ENCODE results near the gene SEC24C.
"Not testable (repeated sequence)": the region's sequence is repeated elsewhere in the genome, so short reads cannot be mapped to it uniquely, and the experiment has no call there.

Gene SEC24C, protein sequence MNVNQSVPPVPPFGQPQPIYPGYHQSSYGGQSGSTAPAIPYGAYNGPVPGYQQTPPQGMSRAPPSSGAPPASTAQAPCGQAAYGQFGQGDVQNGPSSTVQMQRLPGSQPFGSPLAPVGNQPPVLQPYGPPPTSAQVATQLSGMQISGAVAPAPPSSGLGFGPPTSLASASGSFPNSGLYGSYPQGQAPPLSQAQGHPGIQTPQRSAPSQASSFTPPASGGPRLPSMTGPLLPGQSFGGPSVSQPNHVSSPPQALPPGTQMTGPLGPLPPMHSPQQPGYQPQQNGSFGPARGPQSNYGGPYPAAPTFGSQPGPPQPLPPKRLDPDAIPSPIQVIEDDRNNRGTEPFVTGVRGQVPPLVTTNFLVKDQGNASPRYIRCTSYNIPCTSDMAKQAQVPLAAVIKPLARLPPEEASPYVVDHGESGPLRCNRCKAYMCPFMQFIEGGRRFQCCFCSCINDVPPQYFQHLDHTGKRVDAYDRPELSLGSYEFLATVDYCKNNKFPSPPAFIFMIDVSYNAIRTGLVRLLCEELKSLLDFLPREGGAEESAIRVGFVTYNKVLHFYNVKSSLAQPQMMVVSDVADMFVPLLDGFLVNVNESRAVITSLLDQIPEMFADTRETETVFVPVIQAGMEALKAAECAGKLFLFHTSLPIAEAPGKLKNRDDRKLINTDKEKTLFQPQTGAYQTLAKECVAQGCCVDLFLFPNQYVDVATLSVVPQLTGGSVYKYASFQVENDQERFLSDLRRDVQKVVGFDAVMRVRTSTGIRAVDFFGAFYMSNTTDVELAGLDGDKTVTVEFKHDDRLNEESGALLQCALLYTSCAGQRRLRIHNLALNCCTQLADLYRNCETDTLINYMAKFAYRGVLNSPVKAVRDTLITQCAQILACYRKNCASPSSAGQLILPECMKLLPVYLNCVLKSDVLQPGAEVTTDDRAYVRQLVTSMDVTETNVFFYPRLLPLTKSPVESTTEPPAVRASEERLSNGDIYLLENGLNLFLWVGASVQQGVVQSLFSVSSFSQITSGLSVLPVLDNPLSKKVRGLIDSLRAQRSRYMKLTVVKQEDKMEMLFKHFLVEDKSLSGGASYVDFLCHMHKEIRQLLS

DNA sequence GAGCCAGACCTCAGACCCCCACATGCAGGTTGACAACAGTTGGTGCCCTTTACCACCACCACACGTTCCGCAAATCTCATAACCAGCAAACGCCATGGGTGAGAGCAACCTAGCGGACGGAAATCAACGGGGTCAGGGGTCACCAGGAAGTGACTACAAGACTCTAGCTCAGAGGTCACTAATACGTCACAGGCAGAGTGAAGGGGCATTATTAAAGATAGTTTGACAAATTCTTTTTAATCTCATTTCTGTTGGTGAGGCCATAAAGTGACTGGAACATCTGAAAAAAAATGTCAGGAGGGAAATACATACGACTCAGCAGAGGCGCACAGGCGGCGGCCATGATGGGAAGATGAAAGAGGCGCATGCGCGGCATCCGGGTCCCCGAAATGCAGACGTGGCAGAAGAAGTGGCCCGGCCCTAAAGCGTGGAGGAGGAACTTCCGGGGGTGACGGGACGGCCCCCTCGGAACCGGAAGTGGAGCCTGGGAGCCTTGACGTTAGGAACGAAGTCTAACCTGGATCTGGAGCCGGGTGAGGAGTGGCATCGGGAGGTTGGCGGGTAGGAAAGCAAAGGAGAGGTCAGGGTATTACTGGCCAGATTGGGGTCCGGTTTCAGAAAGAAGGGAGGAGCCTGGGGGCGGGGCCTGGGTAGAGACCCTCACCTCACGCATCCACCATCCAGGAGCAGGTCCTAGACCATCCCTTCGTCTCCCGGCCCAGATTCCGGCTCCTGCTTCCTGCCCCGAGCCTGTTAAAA, at the start of gene SEC24C:
SEC24C (plus strand) TSS at position 468 of the 759 bp plus-strand sequence. CDS start 2,461 bp downstream, outside the sequence.
- DNase-seq, result peak; percentile 69

DNA sequence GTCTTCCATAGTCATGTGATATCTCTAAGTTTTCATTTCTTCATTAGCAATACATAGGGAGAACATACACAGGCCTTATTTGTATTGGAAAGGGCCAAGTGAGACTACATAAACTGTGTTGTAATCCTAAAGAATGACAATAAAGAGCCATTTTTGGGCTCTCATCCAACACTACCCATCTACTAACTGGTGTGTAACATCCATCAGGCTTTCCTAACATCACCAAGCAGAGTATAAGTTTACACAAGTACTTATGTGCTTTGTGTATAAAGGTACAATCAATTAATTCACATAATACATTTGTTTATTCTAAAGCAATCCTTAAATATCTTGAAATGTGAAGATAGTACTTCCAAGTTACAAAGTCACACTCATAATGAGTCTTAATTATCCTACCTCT, 48.9 kb upstream of the SEC24C start:
- DNase-seq, result not testable (repeated sequence)

DNA sequence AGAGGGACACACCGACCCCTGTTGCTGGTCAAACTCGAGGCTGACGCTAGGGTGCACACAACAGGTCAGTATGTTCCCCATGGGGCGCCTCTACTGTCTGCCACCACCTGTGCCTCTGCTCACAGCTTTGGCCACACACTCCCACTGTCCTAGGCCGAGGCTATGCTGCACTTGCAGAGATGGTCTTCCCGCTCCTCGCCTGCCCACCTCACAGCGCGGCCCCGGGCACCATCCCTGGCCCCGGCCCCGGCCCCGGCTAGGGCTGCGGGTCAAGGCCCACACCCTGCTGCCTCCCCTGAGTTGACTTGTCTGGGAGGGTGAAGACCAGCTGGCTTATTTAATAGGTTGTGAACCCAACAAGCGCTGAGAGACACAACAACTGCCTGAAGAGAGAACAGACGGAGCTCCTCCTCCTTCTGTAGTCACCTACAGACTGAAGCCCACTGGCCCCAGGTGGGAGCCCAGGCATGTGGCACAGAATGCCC, 46.5 kb upstream of the SEC24C start, which contains the start of gene AGAP5:
AGAP5 (minus strand) TSS at position 435 of the 485 bp plus-strand sequence; CDS start at position 81, 354 bp downstream.
- not testable (repeated sequence) for DNase-seq

DNA sequence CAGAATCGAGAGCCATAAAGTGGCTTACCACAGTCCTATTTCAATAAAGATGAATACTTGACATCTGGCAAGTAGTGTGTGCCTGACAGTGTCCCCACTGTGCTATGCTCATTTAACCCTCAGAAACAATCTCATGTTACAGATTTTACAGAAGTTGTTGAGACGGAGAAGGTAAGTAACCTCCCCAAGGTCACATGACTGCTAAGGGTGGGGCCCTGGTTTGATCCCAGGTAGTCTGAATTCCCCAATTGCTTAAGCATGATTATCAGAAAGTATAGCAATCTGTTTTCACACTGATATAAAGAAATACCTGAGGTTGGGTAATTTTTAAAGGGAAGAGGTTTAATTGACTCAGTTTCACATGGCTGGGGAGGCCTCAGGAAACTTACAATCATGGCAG, 45.4 kb upstream of the SEC24C start:
- DNase-seq, result not testable (repeated sequence)

DNA sequence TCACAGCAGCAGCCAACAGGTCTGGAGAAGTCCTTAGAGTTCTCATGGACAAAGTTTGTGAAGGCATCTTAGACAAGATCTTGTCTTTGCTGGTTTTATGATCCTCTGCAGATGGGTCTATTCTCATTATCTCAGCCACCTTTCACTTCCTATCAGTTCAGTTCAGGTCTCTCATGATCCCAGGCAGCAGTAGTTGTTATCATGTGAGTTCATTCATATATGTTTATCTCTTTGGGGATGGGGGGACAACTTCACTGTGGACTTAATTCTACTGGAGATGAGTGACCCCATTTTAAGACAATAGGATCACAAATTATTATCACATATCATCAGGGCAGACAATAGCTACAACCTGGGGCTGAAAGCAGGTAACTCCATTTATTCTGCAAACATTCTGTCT, 40.2 kb upstream of the SEC24C start:
- DNase-seq, result not testable (repeated sequence)

DNA sequence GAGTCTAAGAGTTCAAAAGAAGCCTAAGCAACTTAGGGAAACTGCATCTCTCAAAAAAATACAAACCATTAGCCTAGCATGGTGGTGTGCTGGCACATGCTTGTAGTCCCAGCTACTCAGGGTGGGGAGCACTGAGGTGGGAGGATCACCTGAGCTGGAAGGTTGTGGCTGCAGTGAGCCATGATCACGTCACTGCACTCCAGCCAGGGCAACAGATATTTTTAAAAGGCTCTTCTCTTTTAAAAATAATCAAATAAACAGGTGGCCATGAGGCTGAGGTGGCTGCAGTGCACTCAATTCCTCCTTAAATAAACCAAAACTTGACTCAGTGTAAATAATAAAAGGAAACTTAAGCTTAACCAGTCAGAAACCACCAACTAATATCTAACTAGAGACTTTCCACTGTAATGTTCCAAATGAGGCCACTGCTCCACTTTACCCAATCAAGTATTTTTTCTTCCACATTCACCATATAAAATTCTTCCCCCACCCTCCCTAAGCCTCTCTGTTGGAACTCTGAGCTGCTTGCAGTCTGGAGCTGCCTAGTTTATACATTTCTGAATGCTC, 38.6 kb upstream of the SEC24C start:
- not testable (repeated sequence) for DNase-seq

DNA sequence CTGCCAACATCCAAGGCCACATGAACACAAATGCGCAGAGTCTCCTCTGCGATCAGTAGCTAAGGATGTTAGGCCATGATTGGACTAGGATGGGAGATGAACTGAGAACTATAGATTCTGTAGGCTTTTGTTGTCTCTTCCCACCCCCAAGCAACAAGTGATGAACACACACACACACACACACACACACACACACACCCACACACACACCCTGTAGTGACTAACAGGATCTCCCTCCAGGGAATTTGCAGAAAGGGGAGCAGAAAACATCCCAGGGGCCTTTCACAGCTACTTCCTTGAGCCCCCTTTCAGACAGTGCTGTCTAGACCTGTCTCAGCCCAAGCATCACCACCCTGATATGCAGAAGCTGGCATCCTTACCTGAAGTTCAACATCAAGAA, 37.7 kb upstream of the SEC24C start:
- not testable (repeated sequence) for DNase-seq

DNA sequence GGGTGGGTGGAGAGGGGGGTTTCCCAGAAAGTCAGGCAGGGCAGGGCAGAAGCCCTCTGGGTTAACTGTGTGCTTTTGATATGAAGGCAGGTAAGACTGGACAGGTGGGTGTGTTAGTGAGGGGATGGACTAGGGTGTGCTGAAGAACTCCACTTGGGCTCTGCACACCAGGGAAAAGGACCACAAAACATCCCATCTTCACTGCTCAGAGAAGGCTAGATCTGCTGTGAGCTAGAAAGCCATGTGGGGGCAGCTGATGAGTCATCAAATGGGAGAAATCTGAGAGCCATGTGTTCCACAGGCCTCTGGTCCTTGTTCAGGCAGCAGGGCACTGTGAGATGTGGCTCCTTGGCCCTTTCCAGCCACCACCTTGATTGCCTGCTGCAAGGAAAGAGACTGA, 36.5 kb upstream of the SEC24C start:
- not testable (repeated sequence) for DNase-seq

DNA sequence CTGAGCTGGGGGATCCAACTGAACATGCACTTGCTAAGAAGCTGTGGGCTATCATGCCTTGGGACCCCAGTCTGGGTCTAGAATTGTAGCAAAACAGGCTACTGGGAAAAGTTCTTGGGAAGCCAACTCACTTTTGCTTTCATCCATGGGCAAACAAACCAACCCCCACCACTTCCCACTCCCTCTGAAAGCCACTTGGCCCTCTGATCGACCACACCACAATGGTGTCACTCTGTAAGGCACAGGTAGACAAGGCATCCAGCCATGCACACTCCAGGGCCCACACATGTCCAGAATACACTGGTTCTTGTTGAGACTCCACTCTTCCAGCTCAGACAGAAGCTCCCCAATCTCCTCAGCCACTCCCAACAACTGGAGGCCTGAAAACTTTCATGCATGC, 36.0 kb upstream of the SEC24C start:
- not testable (repeated sequence) for DNase-seq

DNA sequence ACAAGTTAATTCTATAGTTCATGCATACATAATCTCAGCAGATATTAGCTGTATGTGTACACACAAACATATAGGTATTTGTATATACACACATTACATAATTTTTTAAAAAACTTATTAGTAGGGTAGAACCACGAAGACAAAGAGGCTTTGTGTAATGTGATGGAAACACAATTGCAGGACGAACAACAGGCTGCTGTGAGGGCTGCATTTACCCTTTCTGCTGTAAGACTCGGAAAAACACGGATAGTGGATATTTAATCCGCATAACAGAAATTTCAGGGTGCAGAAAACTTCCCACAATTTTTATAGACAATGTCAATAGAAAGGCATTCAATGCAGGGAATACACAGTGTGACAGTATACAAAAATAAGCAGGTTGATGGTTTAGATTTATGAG, 32.5 kb upstream of the SEC24C start:
- not testable (repeated sequence) for DNase-seq

DNA sequence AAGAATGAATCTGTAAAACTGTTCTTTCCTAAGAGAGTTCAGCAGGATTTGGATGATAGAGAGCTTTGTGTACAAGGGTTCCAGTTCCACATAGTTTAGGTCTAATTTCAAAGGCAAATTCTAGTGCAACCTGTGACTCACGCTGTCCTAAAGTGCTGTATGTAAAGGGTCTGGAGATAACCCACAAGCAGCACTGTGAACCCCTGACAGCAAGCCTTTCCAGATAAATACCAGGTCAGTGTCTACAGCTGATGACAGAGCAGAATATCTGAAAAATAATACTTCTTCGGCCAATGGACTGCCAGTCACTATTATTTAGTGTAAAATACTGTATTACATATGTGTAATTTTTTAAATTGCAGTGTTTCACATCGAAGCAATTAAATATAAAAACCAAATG, 30.3 kb upstream of the SEC24C start:
- not testable (repeated sequence) for DNase-seq

DNA sequence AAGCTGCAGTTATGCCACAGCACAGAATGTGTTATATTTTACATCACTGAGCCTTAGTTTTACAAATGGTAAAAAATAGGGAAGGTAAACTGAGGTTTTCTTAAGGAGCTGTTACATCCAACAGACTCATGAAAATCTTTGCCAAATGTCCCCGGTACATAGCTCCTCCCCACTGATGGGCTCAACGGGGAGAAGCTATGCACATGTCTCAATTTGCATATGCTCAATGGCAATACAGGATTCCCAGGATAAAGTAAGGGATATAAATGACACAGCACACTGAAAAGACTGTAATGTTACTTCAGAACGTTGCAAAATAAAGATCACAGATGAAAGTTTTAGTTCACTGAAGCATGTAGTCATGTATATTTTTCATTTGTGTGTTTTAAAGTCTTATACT, 29.7 kb upstream of the SEC24C start:
- DNase-seq, result not testable (repeated sequence)

DNA sequence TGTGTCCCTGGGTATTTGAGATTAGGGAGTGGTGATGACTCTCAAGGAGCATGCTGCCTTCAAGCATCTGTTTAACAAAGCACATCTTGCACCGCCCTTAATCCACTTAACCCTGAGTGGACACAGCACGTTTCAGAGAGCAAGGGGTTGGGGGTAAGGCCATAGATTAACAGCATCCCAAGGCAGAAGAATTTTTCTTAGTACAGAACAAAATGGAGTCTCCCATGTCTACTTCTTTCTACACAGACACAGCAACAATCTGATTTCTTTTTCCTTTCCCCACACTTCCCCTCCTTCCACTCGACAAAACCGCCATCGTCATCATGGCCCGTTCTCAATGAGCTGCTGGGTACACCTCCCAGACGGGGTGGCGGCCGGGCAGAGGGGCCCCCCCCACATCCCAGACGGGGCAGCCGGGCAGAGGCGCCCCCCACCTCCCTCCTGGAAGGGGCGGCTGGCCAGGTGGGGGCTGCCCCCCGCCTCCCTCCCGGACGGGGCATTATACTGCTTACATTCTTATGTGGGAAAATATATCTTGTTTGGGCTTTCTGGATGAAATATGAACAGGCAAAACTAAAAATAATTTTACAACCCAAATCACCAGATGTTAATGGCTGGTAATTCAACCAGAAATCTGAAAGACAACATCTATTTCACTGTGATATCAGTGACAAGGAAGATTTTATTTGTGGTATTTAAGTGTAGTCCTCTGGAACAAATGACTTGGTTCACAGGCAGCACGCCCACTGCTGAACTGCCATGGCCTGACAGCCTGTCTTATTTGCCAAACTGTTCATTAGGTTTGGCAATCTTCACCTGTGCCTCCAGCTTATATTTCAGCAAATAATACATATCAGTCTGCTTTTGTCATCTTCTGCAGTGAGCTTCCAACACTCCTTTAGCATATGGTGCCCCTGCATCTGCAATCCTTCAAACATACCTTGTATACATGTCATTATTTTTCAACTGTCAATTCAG, 28.7 kb upstream of the SEC24C start:
- not testable (repeated sequence) for DNase-seq

DNA sequence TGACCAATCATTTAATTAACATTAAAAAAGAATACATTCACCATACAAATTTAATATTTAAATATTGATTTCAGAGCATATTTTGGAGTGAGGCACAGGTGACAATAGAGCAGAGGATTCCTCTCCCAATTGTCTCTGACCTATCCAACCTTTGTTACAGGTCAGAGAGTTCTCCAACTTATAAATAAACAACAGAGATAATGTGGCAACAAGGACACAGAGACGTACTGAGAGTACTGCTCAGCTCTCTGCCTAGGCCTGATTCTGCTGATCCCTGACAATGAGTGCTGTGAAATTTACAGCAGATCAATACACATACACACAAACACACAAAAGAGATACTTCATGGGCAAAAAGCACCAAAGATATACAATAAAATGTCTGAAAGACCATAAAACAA, 27.9 kb upstream of the SEC24C start:
- DNase-seq, result no peak

DNA sequence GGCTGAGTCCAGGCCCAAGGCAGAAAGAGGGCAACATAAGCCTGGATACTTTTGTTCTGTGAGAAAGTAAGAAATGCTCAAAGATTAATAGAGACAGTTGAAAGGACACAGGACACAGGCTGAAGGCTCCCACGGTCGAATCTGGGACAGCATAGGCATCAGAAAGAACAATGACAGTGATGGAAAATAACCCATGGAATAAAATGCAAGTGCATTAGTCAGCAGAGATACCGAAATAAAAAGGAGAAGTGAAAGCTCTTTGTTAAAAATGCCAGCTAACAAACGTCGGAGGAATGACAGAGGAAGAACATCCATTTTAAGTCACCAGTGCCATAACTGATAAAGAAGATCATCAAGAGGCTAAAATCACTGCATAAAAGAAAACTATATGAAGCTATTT, 26.6 kb upstream of the SEC24C start:
- no peak for DNase-seq

DNA sequence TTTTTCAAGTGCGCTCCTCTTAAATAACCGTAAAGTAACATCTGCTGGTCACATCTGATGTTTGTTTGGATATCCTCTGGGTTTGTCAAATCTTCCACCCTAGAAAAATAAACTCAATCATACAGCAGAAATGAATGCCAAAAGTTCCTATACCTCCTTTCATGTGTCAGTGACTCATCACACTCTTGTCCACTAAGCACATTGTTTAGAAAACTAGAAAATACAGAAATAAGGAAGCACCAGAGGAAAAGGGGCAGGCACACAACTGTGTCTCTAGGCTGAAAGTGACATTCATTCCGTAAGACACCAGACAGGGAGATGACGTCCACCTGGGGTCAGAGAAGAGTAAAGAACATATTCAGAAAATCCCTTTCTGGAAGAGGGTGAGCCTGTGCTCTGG, 23.6 kb upstream of the SEC24C start:
- not testable (repeated sequence) for DNase-seq

DNA sequence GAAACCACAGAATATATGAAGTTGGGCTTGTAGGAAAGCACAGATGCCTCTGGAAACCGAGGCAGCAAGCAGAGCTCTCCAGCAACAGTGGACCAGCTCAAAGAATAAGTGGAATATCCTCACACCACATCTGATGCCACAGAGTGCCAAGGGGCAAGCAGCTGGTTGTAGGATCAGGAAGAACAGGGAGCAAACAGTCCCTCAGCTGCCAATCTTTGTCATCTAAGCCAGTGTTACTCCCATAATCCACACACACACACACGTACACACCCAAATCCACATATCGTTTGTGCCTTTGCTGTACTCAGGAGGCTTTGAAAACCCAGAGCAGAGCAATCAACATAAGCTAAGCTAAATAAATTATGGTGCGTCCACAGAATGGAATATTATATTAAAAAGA, 20.7 kb upstream of the SEC24C start:
- DNase-seq, result no peak

DNA sequence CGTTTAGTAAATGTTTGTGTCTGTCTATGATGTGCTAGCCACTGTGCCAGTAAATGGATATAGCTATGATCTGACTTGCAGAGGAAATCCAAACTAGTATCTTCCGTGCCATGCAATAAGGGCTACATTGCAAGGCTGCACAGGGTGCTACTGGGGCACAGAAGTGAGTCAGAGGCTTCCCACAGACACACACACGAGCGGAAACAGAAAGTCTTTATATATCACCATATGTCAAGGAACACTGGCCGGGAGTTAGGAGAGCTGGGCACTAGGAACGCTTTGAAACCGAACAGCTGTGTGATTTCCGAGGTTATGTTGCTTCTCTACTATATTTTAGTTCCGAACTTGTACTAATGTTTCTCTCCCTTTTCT, 14.4 kb upstream of the SEC24C start:
- not testable (repeated sequence) for DNase-seq

DNA sequence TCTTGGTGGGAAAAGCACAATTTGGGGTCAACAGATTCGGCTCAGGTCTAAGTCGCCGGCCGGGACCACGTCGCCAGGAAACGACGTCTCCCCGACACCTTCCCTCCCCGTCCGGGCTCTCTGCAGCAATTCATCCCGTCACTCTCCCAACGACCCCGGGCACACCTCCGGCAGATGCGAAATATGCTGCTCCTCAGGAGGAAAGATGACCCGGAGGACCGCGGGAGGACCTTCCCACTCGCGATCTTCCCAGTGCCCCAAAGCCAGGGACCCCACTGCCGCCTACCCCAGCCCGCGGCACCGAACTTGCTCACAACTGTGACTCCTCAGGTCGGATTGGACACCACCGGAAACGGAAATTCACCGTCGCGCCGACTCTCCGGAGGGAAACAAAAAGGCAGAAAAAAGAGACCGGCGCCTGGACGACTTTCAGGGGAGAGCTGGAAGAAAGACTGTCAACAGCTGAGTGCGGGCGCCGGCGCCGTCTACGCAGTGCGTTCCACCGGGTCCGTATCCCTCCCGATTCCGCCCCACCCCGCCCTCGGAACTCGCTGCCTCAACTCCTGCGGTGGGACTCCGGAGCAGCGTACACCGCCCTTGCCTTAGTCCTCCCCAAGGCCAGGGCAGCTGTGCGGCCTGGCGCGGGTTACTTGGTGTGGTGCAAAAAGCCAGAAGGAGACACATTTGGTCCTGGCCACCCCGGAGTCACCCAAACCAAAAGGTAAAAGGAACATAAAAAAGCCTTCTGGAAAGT, 13.8 kb upstream of the SEC24C start:
- DNase-seq, result peak; percentile 54

All from COR-L47 (cell line).